UCSD-AML1 (cell line): ENCODE data around the gene PBX2.

Source experiments
- DNase-seq: peaks from one replicate; lab custom pipeline; 2025; ENCODE audit not compliant: unreplicated experiment; lab: John Stamatoyannopoulos, UW

Gene PBX2

GRCh38 chr6:32175322-32175710 is 14.7 kb downstream of the PBX2 start:
- DNase-seq = no peak

DNA sequence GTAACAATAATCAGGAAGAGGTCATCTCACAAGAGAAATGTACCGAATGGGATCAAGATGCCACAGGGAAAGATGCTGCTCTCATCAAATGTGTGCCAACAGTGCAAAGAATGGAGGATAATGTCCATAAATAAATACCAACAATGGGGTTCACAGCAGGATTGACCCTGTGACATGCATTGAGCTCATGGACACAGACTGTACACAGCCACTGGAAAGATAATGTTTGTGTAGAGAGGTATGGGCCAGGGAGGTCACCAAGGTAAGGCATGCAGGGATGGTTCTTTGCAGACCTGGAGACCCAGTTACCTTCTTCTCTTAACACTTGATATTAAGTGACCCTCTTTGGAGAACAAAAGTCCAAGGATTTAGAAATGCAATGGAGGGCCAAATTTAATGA is 15.6 kb downstream of the PBX2 start:
- no peak for DNase-seq

GRCh38 chr6:32173051-32173727 is 16.8 kb downstream of the PBX2 start:
- DNase-seq = no peak

GRCh38 chr6:32171234-32171633 is 18.8 kb downstream of the PBX2 start:
- no peak for DNase-seq

- DNase-seq = no peak
These were observed 19.7 kb downstream of the PBX2 start for GRCh38 chr6:32170294-32170693.

DNA sequence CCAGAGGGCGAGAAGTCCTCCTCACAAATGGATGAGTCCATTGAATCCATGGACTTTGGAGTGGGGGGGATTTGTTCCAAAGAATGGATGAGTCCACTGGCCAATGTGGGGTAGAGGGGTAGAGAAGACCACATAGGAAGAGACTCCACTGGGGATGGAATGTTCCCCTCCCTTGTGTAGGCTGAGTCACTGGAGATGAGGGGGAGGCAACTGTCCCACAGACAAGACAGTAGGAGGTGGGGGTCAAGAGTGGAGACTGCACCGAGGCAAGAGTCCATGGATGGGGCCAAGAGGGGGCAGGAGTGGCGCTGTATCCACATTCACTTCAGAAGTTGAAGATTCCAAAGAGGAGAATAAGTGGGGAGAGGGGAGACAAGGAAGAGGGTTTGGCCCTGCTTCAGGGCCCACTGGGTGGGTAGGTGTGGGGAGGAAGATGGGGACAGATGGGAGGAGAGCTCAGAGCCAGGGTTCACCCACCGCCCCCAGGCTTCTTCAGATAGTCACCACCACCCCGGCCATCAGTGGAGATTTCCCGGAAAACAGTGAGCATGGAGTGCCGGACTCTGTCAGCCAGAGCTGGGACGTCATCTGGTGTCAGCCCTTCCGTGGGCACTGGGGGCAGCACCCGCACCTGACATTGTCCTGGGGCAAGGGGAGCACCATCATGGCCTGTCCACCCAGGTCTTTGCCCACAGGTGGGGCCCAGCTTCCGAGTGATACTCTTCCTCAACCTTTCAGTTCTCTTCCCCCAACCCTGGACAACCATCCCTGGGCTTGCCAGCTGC is 21.0 kb downstream of the PBX2 start:
- DNase-seq = no peak

GRCh38 chr6:32168350-32168749 is 21.7 kb downstream of the PBX2 start:
- no peak for DNase-seq

GRCh38 chr6:32167761-32168262 is 22.2 kb downstream of the PBX2 start:
- DNase-seq = no peak

DNA sequence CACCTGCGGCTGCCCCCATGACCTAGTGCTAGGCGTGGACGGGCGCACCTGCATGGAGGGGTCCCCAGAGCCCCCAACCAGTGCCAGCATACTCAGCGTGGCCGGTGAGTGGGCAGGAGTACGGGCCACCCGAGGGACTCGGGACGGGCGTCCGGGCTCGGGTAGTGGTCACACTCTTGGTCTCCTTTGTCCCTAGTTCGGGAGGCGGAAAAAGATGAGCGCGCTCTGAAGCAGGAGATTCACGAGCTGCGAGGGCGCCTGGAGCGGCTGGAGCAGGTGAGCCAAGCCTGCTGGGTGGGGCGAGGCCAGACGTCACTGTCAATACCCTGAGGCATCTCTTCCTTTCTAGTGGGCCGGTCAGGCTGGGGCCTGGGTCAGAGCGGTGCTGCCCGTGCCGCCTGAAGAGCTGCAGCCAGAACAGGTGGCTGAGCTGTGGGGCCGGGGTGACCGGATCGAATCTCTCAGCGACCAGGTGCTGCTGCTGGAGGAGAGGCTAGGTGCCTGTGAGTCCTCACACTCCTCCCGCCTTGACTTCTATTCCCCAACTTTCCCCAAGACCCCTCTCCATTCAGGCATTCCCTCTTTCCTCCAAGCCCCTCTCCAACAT is 22.7 kb downstream of the PBX2 start:
- no peak for DNase-seq

DNA sequence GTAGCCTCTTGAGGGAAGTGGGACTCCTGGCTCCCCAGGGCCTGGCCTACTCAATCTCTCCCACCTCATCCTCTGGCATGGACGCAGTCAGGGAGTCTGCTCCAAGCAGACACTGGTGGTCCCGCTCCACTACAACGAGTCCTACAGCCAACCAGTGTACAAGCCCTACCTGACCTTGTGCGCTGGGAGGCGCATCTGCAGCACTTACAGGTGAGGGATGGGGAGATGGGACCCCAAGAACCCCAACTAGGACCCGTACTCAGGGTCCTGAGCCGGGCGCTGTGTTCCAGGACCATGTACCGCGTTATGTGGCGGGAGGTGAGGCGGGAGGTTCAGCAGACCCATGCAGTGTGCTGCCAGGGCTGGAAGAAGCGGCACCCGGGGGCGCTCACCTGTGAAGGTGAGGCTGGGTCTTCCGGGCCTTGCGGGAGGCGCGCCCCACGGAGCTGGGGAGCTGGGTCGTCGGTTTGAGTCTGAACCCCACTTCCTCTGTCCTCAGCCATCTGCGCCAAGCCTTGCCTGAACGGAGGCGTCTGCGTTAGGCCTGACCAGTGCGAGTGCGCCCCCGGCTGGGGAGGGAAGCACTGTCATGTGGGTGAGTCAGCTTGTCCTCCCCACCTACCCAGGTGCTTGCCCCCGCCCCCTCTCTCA is 23.5 kb downstream of the PBX2 start:
- DNase-seq = no peak

- no peak for DNase-seq
These were observed 25.7 kb downstream of the PBX2 start, which contains the start of gene EGFL8 for GRCh38 chr6:32164295-32164694. Gene EGFL8 (plus strand): TSS chr6:32164595. CDS start chr6:32166166, 1,571 bp downstream.

GRCh38 chr6:32163559-32164258 is 26.3 kb downstream of the PBX2 start:
- DNase-seq = no peak

DNA sequence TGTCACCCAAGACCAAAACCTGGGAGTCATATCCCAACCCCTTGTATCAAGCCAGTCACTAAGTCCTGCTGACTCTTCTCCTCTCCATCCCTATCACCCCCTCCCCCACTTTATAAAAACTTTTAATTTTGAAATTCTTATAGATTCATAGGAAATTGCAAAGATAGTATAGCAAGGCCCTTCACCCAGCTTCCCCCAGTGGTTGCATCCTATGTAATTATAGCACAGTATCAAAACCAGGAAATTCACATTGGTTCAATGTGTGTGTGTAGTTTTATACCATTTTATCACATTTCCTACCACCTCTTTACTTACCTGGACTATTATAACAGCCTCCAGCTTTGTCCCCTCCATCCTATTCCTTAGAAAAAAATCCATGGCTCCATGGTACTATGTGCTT is 31.9 kb downstream of the PBX2 start:
- no peak for DNase-seq

DNA sequence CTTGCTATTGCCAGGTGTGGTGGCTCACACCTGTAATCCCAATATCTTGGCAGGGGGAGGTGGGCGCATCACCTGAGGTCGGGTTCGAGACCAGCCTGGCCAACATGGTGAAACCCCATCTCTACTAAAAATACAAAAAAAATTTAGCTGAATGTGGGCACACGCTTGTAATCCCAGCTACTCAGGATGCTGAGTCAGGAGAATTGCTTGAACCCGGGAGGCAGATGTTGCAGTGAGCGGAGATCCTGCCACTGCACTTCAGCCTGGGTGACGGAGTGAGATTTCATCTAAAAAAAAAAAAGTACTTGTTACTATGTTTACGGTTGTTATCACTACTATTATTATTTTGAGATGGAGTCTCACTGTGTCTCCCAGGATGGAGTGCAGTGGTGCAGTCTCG is 33.1 kb downstream of the PBX2 start:
- no peak for DNase-seq

DNA sequence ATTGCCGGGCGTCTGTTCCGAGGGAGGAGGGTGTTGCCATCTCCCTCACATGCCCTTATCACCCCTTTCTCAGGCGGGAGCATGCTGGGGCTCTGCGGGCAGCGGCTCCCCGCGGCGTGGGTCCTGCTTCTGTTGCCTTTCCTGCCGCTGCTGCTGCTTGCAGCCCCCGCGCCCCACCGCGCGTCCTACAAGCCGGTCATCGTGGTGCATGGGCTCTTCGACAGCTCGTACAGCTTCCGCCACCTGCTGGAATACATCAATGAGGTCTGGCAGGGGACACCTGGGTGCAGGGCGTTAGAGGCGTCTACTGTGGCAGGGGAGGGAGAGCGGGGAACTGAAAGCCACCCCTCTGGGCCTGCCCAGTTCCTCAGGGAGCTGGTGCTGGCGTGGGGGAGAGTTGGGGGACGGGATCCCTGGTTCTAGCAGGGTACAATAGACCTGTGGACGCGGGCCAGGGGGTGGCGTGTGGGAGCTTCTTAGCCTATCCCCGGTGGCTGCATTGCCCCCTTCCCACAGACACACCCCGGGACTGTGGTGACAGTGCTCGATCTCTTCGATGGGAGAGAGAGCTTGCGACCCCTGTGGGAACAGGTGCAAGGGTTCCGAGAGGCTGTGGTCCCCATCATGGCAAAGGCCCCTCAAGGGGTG is 35.4 kb downstream of the PBX2 start:
- DNase-seq = peak; percentile 70

DNA sequence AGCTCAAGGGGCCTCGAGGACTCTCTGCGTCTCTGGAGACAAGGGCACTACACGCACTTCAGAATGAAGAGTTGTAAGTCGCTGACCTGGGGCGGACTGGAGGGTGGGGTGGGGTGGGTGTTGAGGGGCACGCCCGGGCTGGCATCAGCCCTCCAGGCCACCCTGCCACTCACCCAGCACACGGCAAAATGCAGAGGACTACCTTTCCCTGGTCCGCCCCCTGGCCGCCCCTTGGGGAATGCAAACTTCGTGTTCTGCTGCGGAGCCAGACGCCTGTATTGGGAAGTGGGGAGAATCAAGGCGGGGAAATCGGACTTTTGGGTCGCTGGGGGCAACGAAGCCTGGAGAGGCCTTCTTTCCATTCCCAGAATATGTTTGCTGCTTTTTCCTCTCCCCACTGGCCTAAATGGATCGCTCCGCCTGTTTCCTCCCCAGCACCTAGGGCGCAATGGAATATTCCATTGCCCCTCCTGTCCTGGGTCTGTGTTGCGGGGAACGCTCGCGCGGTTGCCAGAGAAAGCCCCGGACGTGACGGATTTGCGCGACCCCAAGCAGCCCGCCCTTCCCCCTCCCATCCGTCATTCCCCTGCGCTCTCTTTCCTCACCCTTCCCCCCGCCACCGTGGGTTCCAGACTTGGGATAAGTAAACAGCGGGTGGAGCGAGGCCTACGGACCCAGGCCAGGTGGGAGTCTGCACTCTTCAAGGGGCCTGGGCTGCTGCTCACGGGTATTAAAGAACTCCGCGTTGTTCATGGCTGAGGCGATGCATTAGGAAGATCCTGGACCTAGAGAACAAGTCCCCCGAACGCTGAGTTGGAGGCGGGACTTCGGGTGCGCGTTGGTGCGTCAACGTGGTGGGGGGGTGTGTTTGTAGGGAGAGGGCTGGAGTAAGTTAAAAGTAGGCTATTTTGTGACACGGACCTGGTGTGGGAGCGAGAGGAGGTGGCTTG is 36.2 kb downstream of the PBX2 start, which contains the start of gene PPT2:
PPT2 (plus strand) TSS at position 578 of the 950 bp plus-strand sequence. CDS start 454 bp downstream, outside the sequence.
- DNase-seq = peak; percentile 89

DNA sequence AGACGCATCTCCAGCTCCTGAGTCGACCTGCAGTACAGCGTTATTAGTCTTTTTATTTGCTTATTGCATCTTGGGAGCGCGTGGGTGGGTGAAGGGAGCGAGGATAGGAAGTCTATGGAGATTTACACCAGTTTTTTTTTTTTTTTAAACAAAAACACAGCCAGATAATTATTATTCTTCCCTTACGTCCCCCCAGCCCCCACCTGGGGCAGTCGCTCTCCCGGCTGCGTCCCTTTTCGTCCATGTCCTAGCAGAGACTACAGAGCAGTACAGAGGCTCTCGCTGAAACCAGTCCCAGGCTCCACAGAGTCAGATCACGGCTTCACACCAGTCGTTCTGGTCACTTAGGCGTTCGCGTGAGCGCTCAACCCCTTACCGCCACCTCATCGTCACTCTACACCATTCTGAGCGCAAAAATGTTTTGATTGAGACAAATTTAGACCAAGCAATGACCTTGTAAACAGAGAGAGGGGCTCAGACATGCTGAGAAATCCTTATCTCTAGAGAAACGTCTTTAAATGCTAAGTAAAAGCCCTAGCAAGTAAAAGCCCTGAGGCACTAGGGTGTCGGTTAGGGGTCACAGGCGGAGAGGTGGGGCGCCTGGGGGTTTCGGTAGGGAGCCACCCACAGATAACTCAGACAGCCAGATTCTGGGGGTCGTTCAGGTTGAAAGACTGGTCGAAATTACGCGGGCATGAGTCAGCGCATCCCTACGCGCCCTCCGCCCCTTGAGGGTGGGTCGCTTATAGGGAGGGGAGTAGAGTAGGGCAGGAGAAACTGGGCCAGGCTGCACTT is 37.0 kb downstream of the PBX2 start:
- no peak for DNase-seq
